Measurements from ENCODE around the gene TDRD7. TPM values are rescaled to one million over a fixed set of nuclear protein-coding genes. Genes with fewer than 3 reads are reported as not detected.
A peak's percentile ranks its signal among the peaks of the same experiment; 100 is the strongest.

TDRD7 gene
- total and polyA plus RNA-seq, 2 of the 13 experiments (the other 11 are each of a cell fraction or from before 2014, with no cell fraction given), result 9.8 to 15.5 TPM

DNA sequence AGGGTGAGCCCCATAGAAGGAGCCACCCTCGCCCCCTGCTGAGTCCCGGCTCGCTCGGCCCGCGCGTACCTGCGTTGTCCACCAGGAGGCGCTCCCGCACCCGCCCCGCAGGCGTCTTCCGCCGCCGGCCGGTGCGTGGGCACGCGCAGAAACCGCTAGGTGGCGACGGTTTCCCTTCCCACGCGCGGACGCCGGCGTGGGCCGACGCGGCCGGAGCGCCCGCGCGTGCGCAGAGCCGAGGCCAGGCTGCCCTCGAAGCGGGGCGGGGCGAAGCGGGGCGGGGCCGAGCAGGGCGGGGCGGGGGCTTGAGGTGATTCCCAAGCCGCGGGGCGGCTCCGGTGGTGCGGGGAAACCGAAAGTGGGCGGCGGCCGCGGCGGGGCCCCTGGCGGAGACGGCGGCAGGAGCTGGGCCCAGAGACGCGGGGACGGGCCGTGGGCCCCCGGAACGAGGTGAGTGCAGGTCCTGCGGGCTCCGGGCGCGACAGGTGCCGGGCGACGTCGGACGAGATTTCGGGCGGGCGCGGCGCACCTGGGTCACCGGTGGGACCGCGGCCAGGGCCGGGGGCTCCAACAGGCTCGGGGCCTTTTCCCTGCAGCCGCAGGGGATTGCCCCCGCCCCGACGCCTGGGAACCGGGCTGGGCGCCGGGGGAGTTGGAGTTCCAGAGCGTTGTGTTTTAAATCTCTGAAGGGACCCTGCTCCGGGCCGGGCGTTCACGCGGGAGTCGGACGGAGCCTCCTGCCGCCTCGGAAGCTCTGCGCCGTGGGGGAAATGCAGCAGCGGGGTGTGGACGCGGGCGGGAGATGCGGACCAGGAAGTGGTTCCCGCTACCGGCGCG, at the start of gene TDRD7 (continued):
- TF ChIP-seq, protein P1, sequence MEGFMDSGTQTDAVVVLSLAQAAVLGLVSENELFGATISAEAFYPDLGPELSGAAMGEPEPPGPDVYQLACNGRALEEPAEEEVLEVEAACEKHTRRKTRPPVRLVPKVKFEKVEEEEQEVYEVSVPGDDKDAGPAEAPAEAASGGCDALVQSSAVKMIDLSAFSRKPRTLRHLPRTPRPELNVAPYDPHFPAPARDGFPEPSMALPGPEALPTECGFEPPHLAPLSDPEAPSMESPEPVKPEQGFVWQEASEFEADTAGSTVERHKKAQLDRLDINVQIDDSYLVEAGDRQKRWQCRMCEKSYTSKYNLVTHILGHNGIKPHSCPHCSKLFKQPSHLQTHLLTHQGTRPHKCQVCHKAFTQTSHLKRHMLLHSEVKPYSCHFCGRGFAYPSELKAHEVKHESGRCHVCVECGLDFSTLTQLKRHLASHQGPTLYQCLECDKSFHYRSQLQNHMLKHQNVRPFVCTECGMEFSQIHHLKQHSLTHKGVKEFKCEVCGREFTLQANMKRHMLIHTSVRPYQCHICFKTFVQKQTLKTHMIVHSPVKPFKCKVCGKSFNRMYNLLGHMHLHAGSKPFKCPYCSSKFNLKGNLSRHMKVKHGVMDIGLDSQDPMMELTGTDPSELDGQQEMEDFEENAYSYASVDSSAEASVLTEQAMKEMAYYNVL (CRISPR knock-in tag; IDR thresholded peaks at IDR 0.05; ENCODE audit: borderline replicate concordance), result peak; percentile 12; the same call in 1 of the 2 replicates
- TF ChIP-seq YEATS4 (CRISPR knock-in tag; IDR thresholded peaks at IDR 0.05; ENCODE audit: borderline replicate concordance) (peak; percentile 87; the same call in 1 of the 2 replicates), MBD4 (IDR thresholded peaks at IDR 0.05; ENCODE audit: borderline replicate concordance, low read length) (no peak), PAX8 (CRISPR knock-in tag; IDR thresholded peaks at IDR 0.05; ENCODE audit: borderline replicate concordance) (no peak), MTA3 (CRISPR knock-in tag; IDR thresholded peaks at IDR 0.05) (no peak), ZNF850 (CRISPR knock-in tag; conservative IDR thresholded peaks at IDR 0.05) (no peak; the same call in 1 of the 2 replicates), SUZ12 (IDR thresholded peaks at IDR 0.05; ENCODE audit: low read depth, low read length) (no peak), HHEX (CRISPR knock-in tag; IDR thresholded peaks at IDR 0.05) (no peak), MIER2 (CRISPR knock-in tag; IDR thresholded peaks at IDR 0.05) (peak; percentile 62; the same call in 1 of the 2 replicates), ZNF431 (CRISPR knock-in tag; IDR thresholded peaks at IDR 0.05; ENCODE audit: borderline replicate concordance, low read depth) (peak; percentile 54; the same call in 1 of the 2 replicates), SMAD3 (CRISPR knock-in tag; IDR thresholded peaks at IDR 0.05) (0 out of 2 replicates have a peak, but pooled peaks have one; percentile 75), ARNT (IDR thresholded peaks at IDR 0.05) (no peak), ZNF768 (CRISPR knock-in tag; IDR thresholded peaks at IDR 0.05) (peak; percentile 82; the same call in 1 of the 2 replicates), FOXP1 (IDR thresholded peaks at IDR 0.05) (no peak), FOXP1 (CRISPR knock-in tag; IDR thresholded peaks at IDR 0.05) (no peak), TMF1 (CRISPR knock-in tag; IDR thresholded peaks at IDR 0.05; ENCODE audit: low read depth) (peak; percentile 34; the same call in 1 of the 2 replicates), ZNF841 (CRISPR knock-in tag; IDR thresholded peaks at IDR 0.05; ENCODE audit: borderline replicate concordance) (0 out of 2 replicates have a peak, but pooled peaks have one; percentile 30), KDM5B (CRISPR knock-in tag; IDR thresholded peaks at IDR 0.05; ENCODE audit: borderline replicate concordance) (peak; percentile 59; the same call in 1 of the 2 replicates), EED (CRISPR knock-in tag; IDR thresholded peaks at IDR 0.05) (peak; percentile 24; the same call in 1 of the 2 replicates), AGO2 (optimal IDR thresholded peaks at IDR 0.05; ENCODE audit: low read depth, low read length) (peak; percentile 66), MIXL1 (CRISPR knock-in tag; IDR thresholded peaks at IDR 0.05) (peak; percentile 17; the same call in 1 of the 2 replicates), HMG20B (CRISPR knock-in tag; conservative IDR thresholded peaks at IDR 0.05) (peak; percentile 57; the same call in 1 of the 2 replicates)
- TF ChIP-seq, protein P2, sequence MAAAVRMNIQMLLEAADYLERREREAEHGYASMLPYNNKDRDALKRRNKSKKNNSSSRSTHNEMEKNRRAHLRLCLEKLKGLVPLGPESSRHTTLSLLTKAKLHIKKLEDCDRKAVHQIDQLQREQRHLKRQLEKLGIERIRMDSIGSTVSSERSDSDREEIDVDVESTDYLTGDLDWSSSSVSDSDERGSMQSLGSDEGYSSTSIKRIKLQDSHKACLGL (CRISPR knock-in tag; IDR thresholded peaks at IDR 0.05), result peak; percentile 54; the same call in 1 of the 2 replicates
- TF ChIP-seq, protein P3, sequence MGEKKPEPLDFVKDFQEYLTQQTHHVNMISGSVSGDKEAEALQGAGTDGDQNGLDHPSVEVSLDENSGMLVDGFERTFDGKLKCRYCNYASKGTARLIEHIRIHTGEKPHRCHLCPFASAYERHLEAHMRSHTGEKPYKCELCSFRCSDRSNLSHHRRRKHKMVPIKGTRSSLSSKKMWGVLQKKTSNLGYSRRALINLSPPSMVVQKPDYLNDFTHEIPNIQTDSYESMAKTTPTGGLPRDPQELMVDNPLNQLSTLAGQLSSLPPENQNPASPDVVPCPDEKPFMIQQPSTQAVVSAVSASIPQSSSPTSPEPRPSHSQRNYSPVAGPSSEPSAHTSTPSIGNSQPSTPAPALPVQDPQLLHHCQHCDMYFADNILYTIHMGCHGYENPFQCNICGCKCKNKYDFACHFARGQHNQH (CRISPR knock-in tag; IDR thresholded peaks at IDR 0.05), result peak; percentile 50; the same call in 1 of the 2 replicates
- TF ChIP-seq, protein P4, sequence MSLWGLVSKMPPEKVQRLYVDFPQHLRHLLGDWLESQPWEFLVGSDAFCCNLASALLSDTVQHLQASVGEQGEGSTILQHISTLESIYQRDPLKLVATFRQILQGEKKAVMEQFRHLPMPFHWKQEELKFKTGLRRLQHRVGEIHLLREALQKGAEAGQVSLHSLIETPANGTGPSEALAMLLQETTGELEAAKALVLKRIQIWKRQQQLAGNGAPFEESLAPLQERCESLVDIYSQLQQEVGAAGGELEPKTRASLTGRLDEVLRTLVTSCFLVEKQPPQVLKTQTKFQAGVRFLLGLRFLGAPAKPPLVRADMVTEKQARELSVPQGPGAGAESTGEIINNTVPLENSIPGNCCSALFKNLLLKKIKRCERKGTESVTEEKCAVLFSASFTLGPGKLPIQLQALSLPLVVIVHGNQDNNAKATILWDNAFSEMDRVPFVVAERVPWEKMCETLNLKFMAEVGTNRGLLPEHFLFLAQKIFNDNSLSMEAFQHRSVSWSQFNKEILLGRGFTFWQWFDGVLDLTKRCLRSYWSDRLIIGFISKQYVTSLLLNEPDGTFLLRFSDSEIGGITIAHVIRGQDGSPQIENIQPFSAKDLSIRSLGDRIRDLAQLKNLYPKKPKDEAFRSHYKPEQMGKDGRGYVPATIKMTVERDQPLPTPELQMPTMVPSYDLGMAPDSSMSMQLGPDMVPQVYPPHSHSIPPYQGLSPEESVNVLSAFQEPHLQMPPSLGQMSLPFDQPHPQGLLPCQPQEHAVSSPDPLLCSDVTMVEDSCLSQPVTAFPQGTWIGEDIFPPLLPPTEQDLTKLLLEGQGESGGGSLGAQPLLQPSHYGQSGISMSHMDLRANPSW (CRISPR knock-in tag; IDR thresholded peaks at IDR 0.05; ENCODE audit: borderline replicate concordance), result no peak

All from HepG2 (cell line).